GM20000 (cell line): ENCODE results near the gene TDP1.

ENCODE experiments used
- DNase-seq: peaks from one replicate; pipeline ENCODE4 v3.0.0; 2012; ENCODE audit warnings: low spot score
- CTCF ChIP-seq: IDR thresholded peaks from 2 replicates; pipeline ENCODE4 v1.5.1; 2012; ENCODE audit warnings: mild to moderate bottlenecking, control low read depth; ENCODE audit errors: extremely low read depth, missing control alignments

TDP1 gene

GRCh38 chr14:89958966-89959365 lies 3.2 kb downstream of the TDP1 start:
- TF ChIP-seq CTCF, result no peak

GRCh38 chr14:89959853-89960445 lies 4.2 kb downstream of the TDP1 start:
- TF ChIP-seq CTCF, result no peak
- DNase-seq, result no peak

More at GRCh38 chr14:89958966-89959365, 3.2 kb downstream of the TDP1 start:
- DNase-seq, result no peak

GRCh38 chr14:89960914-89961313 lies 5.2 kb downstream of the TDP1 start:
- no peak for DNase-seq
- TF ChIP-seq CTCF, result no peak

- DNase-seq, result no peak
- no peak for TF ChIP-seq CTCF
Measured at GRCh38 chr14:89963288-89963978, 7.7 kb downstream of the TDP1 start.

- TF ChIP-seq CTCF, result no peak
- no peak for DNase-seq
Measured at GRCh38 chr14:89965839-89966238, 10.1 kb downstream of the TDP1 start.

GRCh38 chr14:89973234-89973823 lies 17.6 kb downstream of the TDP1 start:
- peak; percentile 46 for DNase-seq
- TF ChIP-seq CTCF, result peak; percentile 60

GRCh38 chr14:89977668-89978067 lies 21.9 kb downstream of the TDP1 start:
- TF ChIP-seq CTCF, result no peak
- no peak for DNase-seq
